Endodermal cell (in vitro differentiated cells): ENCODE data around the gene ATP7A. TPM values are rescaled to one million over a fixed set of nuclear protein-coding genes. Genes with fewer than 3 reads are reported as not detected.
A peak's percentile ranks its signal among the peaks of the same experiment; 100 is the strongest.

Experiments used
- DNase-seq: peaks from one replicate; pipeline ENCODE4 v3.0.0-alpha.2; 2017
- H3K27ac ChIP-seq: 2 replicates; pipeline ENCODE4 v1.5.1; 2013; ENCODE audit warnings: mild to moderate bottlenecking, low read depth, low read length, moderate library complexity
- H3K27me3 ChIP-seq: 2 replicates; pipeline ENCODE4 v1.6.1; 2013; ENCODE audit warnings: mild to moderate bottlenecking, low read length, moderate library complexity; ENCODE audit not compliant: insufficient read depth, control insufficient read depth, poor library complexity, severe bottlenecking
- H3K36me3 ChIP-seq: 2 replicates; pipeline ENCODE4 v1.7.0; 2013; ENCODE audit warnings: mild to moderate bottlenecking, low read length, moderate library complexity; ENCODE audit not compliant: control insufficient read depth, insufficient read depth
- H3K4me1 ChIP-seq: one replicate; pipeline ENCODE4 v1.7.0; 2013; ENCODE audit warnings: low read length; ENCODE audit not compliant: control insufficient read depth, insufficient read depth
- H3K4me3 ChIP-seq: 2 replicates; pipeline ENCODE4 v1.5.1; 2013; ENCODE audit warnings: mild to moderate bottlenecking, low read length, moderate library complexity
- H3K9ac ChIP-seq: 2 replicates; pipeline ENCODE4 v1.6.1; 2013; ENCODE audit warnings: mild to moderate bottlenecking, low read length, moderate library complexity; ENCODE audit not compliant: poor library complexity, severe bottlenecking; ENCODE audit errors: extremely low read depth
- H3K9me3 ChIP-seq: 2 replicates; pipeline ENCODE4 v1.6.1; 2013; ENCODE audit warnings: mild to moderate bottlenecking, low read length, moderate library complexity; ENCODE audit not compliant: control insufficient read depth
- H3K27ac Mint-ChIP-seq: 2 replicates; pipeline ENCODE4 v1.8.0; 2020; ENCODE audit warnings: mixed read lengths
- H3K27me3 Mint-ChIP-seq: 2 replicates; pipeline ENCODE4 v1.8.0; 2021; ENCODE audit warnings: mild to moderate bottlenecking, mixed read lengths; ENCODE audit not compliant: insufficient read depth
- H3K36me3 Mint-ChIP-seq: 2 replicates; pipeline ENCODE4 v1.8.0; 2020; ENCODE audit warnings: low read depth, mixed read lengths
- H3K4me1 Mint-ChIP-seq: 2 replicates; pipeline ENCODE4 v1.8.0; 2020; ENCODE audit warnings: mixed read lengths
- H3K4me3 Mint-ChIP-seq: 2 replicates; pipeline ENCODE4 v1.8.0; 2020; ENCODE audit warnings: mild to moderate bottlenecking, moderate library complexity, mixed read lengths
- H3K9me3 Mint-ChIP-seq: 2 replicates; pipeline ENCODE4 v1.8.0; 2020; ENCODE audit warnings: mild to moderate bottlenecking, mixed read lengths
- WGBS, 2 experiments: methylation state at CpG; one replicate each; pipeline versions ENCODE4 v1.1.5 to v1.1.7; 2013; ENCODE audit warnings: missing lambda C conversion rate in 2 of 2, mixed read lengths in 1 of 2; ENCODE audit not compliant: insufficient coverage in 1 of 2, insufficient read length in 1 of 2; 5-methylcytosine and 5-hydroxymethylcytosine counted together
- total RNA-seq, 2 donors: library from RNA; stranded (reverse); fragmentation: NEBNext Ultra II Directional in 1 of 2; extraction: Animal tissue kit (Norgen Biotek cat#: 25700) in 1 of 2; gene quantifications; 2 replicates in 1 of 2; 3 replicates in 1 of 2; pipeline ENCODE4 v1.2.1, GENCODE V29; 2021
- TF ChIP-seq, protein P1 (sequence below): fragments of 200-600 bp; sonication (generic); conservative IDR thresholded peaks from 2 replicates; pipeline ENCODE4 v1.5.0; 2021; ENCODE audit warnings: antibody characterized with exemption, mild to moderate bottlenecking

Gene ATP7A
- total RNA-seq, 2 donors from 2014 or later, result 4.4 to 5.8 TPM

DNA sequence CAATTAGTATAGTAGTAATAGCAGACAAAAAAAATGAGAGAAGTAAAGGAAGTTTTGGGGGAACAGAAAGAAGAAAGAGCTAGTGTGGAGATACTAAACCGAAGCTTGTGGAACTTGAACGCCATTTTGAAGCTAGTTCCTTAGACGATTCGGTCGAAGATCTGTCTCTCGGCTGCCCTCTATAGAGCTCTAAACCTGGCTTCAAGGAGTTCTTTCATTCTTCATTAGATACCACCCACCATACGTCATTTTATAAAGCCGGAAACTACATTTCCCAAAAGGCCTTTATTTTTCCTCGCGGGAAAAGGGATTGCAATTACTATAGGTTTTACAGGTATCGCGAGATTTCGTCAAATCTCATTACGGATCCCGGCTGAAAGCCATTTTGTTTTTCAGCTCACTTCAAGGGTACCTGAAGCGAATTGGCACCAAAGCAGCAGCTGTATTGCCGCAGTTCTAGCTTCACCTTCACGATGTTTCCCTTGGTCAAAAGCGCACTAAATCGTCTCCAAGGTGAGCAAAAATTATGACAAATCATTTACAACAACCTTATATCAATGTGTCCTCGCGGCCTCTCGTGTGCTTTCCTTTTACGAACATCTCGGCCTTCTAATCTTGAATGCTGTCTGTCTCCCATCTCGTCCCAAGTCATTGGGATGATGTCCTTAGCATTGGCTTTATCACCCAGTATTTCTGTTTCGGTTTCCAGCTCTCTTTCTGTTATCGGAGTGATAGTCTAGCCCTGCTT is 11.2 kb upstream of the ATP7A start, which contains the start of gene COX7B:
COX7B (plus strand) TSS at position 388 of the 748 bp plus-strand sequence; CDS start at position 474, 86 bp downstream.
- TF ChIP-seq, protein P1, sequence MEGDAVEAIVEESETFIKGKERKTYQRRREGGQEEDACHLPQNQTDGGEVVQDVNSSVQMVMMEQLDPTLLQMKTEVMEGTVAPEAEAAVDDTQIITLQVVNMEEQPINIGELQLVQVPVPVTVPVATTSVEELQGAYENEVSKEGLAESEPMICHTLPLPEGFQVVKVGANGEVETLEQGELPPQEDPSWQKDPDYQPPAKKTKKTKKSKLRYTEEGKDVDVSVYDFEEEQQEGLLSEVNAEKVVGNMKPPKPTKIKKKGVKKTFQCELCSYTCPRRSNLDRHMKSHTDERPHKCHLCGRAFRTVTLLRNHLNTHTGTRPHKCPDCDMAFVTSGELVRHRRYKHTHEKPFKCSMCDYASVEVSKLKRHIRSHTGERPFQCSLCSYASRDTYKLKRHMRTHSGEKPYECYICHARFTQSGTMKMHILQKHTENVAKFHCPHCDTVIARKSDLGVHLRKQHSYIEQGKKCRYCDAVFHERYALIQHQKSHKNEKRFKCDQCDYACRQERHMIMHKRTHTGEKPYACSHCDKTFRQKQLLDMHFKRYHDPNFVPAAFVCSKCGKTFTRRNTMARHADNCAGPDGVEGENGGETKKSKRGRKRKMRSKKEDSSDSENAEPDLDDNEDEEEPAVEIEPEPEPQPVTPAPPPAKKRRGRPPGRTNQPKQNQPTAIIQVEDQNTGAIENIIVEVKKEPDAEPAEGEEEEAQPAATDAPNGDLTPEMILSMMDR, result peak; percentile 58
- H3K4me3 ChIP-seq, result peak within 1 kb of the TSS; percentile 99

DNA sequence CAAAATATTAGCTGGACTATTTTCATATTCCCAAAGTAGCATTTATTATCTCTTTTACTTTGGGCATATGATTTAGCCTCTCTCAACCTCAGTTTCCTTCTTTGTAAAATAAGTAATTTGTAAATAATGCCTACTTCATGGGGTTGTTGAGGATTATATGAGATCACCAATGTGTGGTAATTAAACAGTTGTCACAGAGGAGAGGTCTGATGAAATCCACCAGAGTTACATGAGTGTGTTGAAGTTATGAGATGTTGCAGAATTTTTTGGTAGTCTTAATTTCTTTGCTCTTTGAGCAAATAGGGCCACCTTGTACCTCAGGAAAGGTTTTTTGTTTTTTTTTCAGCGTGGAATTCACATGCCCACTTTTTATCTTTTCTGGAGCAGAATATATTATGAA is 9.8 kb upstream of the ATP7A start:
- H3K27ac ChIP-seq, result no peak overlapping the region
- H3K27ac Mint-ChIP-seq, result no peak overlapping the region
- no peaks in the 10 kb centered on the region for H3K27me3 Mint-ChIP-seq
- H3K4me1 Mint-ChIP-seq, result peaks cover 3% of the 10 kb centered on the region
- H3K4me3 ChIP-seq, result peak overlapping the region; percentile 99
- H3K27me3 ChIP-seq, result no peaks in the 10 kb centered on the region
- H3K36me3 Mint-ChIP-seq, result peaks cover 23% of the 10 kb centered on the region
- H3K9me3 ChIP-seq, result peaks cover 7% of the 10 kb centered on the region
- peaks cover 41% of the 10 kb centered on the region for H3K9me3 Mint-ChIP-seq
- H3K4me1 ChIP-seq, result no peaks in the 10 kb centered on the region
- peak overlapping the region; percentile 93 for H3K9ac ChIP-seq
- TF ChIP-seq, protein P1, result no peak
- H3K4me3 Mint-ChIP-seq, result peak overlapping the region; percentile 81
- no peak for DNase-seq
- 80% methylated on average over 1 of the region's 1 CpG; no CpG with 5 or more reads in 1 of the 2 experiments for WGBS, 2 experiments
- peaks cover 30% of the 10 kb centered on the region for H3K36me3 ChIP-seq

More for the DNA sequence above, 11.2 kb upstream of the ATP7A start, which contains the start of gene COX7B:
- peak; percentile 81 for DNase-seq
- Mint-ChIP-seq H3K9me3 (peaks cover 54% of the 10 kb centered on the region), H3K27ac (peak within 1 kb of the TSS; percentile 95), H3K4me3 (peak within 1 kb of the TSS; percentile 81), H3K4me1 (peaks cover 3% of the 10 kb centered on the region), H3K36me3 (peaks cover 21% of the 10 kb centered on the region), H3K27me3 (no peaks in the 10 kb centered on the region)
- Histone ChIP-seq H3K9ac (peak within 1 kb of the TSS; percentile 93), H3K9me3 (peaks cover 7% of the 10 kb centered on the region), H3K4me1 (no peaks in the 10 kb centered on the region), H3K27me3 (no peaks in the 10 kb centered on the region), H3K27ac (peak within 1 kb of the TSS; percentile 84), H3K36me3 (peaks cover 24% of the 10 kb centered on the region)
- 0 to 1% methylated on average over 15 to 28 of the region's 28 CpGs for WGBS, 2 experiments

DNA sequence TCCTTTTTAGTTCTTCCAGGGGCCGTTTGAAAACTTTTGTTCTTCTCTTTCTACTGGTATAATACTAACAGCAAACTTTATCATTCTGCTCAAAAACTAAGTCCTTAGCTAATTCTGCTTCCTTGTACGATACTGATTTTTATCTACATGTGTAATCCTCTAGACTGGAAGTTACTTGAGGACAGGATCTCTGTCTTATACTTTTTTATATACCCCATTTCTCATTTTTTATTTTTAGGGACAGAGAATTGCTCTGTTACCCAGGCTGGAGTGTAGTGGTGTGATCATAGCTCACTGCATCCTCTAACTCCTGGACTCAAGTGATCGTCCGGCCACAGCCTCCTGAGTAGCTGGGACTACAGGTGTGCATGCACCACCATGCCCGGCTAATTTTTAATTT is 9.0 kb upstream of the ATP7A start:
- H3K9ac ChIP-seq, result no peak overlapping the region
- peaks cover 7% of the 10 kb centered on the region for H3K9me3 ChIP-seq
- TF ChIP-seq, protein P1, result no peak
- H3K36me3 Mint-ChIP-seq, result peaks cover 23% of the 10 kb centered on the region
- H3K27ac Mint-ChIP-seq, result no peak overlapping the region
- H3K4me3 Mint-ChIP-seq, result no peak overlapping the region
- no peak overlapping the region for H3K27ac ChIP-seq
- no peak for DNase-seq
- H3K4me1 Mint-ChIP-seq, result peaks cover 3% of the 10 kb centered on the region
- H3K9me3 Mint-ChIP-seq, result peaks cover 37% of the 10 kb centered on the region
- peak overlapping the region; percentile 99 for H3K4me3 ChIP-seq
- H3K27me3 ChIP-seq, result no peaks in the 10 kb centered on the region
- H3K4me1 ChIP-seq, result no peaks in the 10 kb centered on the region
- no peaks in the 10 kb centered on the region for H3K27me3 Mint-ChIP-seq
- WGBS, 2 experiments, result 80 to 87% methylated on average over 1 to 5 of the region's 5 CpGs
- peaks cover 30% of the 10 kb centered on the region for H3K36me3 ChIP-seq
